ENCODE data around the gene TSPAN3.

TSPAN3 gene

GRCh38 chr15:77053709-77054108, 17.2 kb downstream of the TSPAN3 start:
- DNase-seq (ENCODE audit: low read depth), result no peak

DNA sequence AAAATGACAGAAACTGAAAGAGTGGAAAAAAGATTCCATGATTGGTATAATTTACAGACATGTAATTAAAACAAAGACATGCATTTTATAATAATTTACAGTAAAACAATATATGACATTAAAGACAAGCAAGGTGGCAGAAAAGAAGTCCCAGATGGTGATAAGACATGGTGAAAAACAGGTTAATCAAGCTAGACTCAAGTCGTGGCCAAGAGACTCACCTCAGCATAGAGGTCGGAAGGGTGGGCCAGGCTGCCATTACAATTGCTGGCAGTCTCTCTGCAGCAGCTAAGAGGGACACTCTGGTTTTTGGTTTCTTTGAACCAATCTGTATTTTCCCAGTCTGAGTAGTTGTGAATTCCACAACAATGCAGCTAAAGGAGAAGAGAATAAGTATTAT, 18.4 kb downstream of the TSPAN3 start:
- DNase-seq (ENCODE audit: low read depth), result no peak

- no peak for DNase-seq (ENCODE audit: low read depth)
Measured at GRCh38 chr15:77048135-77048876, 22.6 kb downstream of the TSPAN3 start.

DNA sequence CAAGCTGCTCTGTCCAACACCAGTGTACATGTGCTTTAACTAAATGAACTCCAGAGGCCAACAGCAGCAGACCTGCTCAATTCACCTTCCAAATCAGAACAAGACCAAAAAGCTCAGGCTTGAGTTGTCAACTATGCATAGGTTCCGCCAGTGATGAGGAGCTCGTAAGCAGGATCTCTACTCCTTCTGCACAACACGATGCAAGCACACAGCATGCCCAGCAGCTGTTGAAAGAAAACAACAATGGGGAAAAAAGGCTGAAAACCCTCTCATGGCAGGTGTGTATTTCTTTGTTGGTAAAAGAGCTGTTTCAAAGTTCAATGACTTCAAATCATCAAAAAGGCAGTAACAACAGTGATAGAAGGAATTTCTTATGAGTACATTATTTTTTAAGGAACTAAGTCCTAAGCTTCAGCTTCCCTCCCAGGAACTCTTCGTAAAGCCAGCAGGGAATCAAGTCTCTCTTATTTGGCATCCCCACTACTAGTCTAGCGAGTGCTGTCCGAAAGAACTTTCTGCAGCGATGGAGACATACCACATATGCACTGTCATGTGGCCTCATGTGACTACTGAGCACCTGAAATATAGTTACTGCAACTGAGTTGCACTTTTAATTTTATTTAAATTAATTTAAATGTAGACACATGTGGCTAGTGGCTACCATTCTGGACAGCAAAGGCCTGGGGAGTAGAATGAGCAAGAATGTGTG, 24.1 kb downstream of the TSPAN3 start:
- no peak for DNase-seq (ENCODE audit: low read depth)

GRCh38 chr15:77045985-77046384, 24.9 kb downstream of the TSPAN3 start:
- no peak for DNase-seq (ENCODE audit: low read depth)

DNA sequence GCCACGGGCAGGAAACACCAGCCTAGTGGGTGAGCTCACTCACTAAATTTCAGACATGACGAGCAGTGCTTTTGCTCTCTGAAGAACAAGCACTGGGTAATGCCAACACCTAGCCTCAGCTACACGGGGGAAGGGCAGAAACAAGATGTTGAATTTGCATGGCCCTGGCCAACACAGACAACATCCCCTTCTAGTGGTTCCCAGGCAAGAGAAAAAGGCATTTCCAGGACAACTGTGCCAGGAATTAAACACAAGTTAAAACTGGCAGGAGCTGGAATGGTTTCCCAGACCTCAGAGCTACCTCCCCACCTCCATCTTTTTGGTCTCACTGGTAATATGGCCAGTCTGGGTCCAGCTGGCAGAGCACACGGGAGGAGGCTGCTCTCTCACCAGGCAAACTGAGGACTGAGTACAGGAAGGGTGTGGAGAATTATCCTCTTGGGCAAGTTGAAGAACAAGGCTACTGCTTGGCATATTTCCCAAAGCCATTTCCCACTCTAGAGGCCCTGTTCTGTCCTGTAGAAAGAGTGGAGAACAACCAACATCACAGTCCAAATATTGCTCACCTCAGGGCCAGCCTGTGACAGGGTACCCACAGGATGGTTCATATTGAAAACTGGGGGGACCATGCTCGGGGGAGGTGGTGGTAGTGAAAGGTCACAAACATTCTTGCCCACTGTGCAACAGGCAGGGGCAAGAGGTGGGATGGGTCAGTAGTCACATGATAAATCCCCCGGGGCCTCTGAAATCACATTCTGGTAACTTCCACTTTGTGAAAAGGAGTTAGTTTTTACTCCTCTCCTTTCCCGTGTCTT, 26.5 kb downstream of the TSPAN3 start:
- no peak for DNase-seq (ENCODE audit: low read depth)

GRCh38 chr15:77042955-77043920, 27.7 kb downstream of the TSPAN3 start:
- DNase-seq (ENCODE audit: low read depth), result no peak

DNA sequence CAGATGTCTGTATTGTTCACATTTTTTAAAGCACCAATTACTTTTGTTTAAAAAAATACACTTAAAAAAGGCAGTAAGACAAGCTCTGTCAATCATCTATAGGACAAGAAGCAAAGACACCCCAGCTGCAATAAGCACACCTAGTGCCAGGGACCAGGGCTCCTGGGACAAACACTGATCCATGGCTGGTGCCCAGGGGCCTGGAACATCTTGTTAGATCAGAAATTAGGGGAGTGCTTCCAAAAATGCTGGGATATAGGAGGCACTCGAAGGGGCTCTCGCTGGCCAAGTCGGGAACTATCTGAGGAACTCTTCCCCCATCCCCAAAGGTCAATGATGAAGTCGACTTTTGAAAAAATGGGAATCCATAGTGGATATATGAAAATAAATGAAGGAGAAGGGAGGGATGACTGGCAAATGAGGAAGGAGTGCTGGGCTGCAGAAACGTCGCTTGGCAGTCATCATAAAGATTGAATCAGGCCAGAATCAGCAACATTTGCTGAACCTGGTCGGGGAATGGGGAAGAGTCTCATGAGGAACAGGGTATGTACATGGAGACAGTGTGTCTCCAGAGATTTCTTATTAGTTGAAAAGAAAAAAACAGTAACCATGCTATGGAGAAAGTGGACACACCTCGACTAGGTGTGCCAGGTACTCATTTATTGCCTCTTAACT, 28.5 kb downstream of the TSPAN3 start:
- DNase-seq (ENCODE audit: low read depth), result no peak

- no peak for DNase-seq (ENCODE audit: low read depth)
Measured at GRCh38 chr15:77040673-77041072, 30.2 kb downstream of the TSPAN3 start.

DNA sequence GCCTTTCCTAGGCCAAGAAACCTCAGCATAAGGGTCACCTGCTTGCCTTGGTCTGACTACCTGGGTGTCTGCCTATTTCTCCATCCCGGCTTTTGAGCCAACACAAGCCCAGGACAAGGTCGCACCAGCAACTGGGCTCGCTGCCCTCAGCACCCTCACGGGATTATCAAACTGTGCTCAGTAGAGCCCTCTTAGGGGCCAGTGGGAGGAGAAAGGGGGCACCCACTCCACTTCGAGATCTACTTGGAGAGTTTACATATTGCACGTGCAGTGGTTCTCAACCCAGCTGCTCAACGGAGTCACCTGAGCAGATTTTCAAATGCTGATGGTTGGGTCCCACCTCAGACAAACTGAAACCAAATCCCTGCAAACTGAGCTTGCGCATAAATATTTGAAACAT, 31.1 kb downstream of the TSPAN3 start:
- no peak for DNase-seq (ENCODE audit: low read depth)

- no peak for DNase-seq (ENCODE audit: low read depth)
Measured at GRCh38 chr15:77039217-77039533, 31.7 kb downstream of the TSPAN3 start.

GRCh38 chr15:77038312-77039216, 32.3 kb downstream of the TSPAN3 start:
- DNase-seq (ENCODE audit: low read depth), result no peak

- DNase-seq (ENCODE audit: low read depth), result no peak
Measured at GRCh38 chr15:77037388-77038209, 33.3 kb downstream of the TSPAN3 start.

DNA sequence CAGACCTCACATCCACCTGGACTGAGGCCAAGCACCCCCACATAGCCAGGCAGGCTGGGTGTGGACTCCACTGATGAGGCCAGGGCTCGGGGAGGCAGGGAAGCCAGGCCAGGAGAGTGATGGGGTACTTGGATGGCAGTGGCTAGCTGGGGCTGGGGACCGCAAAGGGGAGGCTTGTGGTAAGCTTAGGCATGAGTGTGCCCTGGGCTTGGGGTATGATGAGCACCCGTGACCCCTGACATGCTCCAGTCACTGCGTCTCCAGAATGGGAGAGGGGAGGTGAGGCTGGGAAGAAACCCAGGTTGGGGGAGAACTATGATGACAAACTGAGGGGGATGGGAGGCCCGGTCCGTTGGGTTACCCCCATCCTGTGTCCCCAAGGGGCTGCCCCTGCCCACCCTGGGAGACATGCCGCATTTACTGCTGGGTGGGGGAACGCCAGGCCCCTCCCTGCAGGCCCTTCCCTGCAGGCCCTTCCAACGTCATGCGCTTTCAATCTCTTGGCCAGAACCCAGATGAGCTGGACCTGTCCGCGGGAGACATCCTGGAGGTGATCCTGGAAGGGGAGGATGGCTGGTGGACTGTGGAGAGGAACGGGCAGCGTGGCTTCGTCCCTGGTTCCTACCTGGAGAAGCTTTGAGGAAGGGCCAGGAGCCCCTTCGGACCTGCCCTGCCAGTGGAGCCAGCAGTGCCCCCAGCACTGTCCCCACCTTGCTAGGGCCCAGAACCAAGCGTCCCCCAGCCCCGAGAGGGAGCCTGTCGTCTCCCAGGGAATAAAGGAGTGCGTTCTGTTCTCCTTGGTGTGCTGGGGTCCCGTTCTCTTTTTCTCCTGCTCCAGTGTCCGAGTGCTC, 34.1 kb downstream of the TSPAN3 start:
- DNase-seq (ENCODE audit: low read depth), result no peak

DNA sequence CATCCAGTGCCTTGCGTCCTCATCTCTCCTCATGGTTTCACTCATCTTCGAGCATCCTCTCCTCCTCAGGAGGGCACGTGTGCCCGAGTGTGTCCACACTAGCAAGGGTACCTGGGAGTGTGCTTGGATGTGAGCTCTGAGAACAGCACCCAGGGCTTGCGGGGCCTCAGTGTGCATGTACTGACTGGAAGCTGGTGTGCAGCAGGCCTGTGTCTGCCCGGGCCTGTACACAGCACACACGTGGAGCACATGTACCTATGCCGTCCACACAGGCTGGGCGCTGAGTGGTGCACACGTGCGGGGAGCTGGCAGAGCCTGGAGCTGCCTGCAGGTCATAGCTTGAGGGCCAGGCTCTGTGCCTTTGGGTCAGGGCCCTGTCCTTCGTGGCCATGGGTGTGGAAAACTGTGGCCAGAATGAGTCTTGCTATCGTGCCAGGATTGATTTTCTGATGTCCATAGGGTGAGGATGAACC, 34.9 kb downstream of the TSPAN3 start:
- no peak for DNase-seq (ENCODE audit: low read depth)

GRCh38 chr15:77035584-77035983, 35.3 kb downstream of the TSPAN3 start:
- DNase-seq (ENCODE audit: low read depth), result no peak

GRCh38 chr15:77034695-77035489, 36.0 kb downstream of the TSPAN3 start:
- DNase-seq (ENCODE audit: low read depth), result no peak

Data from stimulated activated CD8-positive, alpha-beta memory T cell treated with anti-CD3 and anti-CD28 coated beads, Interleukin-12 subunit alpha, Interleukin-12 subunit beta, amount 100 ng/mL, for 1 hour (primary cell).